ENCODE data around the gene CCDC78.
"Not testable (repeated sequence)": the region's sequence is repeated elsewhere in the genome, so short reads cannot be mapped to it uniquely, and the experiment has no call there.

CCDC78 gene

GRCh38 chr16:717450-718245, 8.6 kb downstream of the CCDC78 start:
- Histone ChIP-seq H3K4me3 (ENCODE audit: insufficient read depth, low read depth, low read length, poor library complexity, severe bottlenecking) (no peak overlapping the region), H3K27ac (ENCODE audit: insufficient read depth, low read length, poor library complexity, severe bottlenecking) (no peak overlapping the region), H3K9me3 (ENCODE audit: control insufficient read depth, low read length) (no peaks in the 10 kb centered on the region), H3K36me3 (ENCODE audit: control insufficient read depth, insufficient read depth, low read length) (no peaks in the 10 kb centered on the region), H3K27me3 (replicated peaks; ENCODE audit: control insufficient read depth, insufficient read depth, low read length, poor library complexity, severe bottlenecking) (no peaks in the 10 kb centered on the region), H3K4me1 (ENCODE audit: control insufficient read depth, insufficient read depth, low read length, poor library complexity, severe bottlenecking) (peaks cover 33% of the 10 kb centered on the region)
- no peak for DNase-seq

- no peaks in the 10 kb centered on the region for H3K9me3 ChIP-seq (ENCODE audit: control insufficient read depth, low read length)
- no peak overlapping the region for H3K27ac ChIP-seq (ENCODE audit: insufficient read depth, low read length, poor library complexity, severe bottlenecking)
- no peaks in the 10 kb centered on the region for H3K27me3 ChIP-seq (replicated peaks; ENCODE audit: control insufficient read depth, insufficient read depth, low read length, poor library complexity, severe bottlenecking)
- H3K4me1 ChIP-seq (ENCODE audit: control insufficient read depth, insufficient read depth, low read length, poor library complexity, severe bottlenecking) = peaks cover 30% of the 10 kb centered on the region
- H3K4me3 ChIP-seq (ENCODE audit: insufficient read depth, low read depth, low read length, poor library complexity, severe bottlenecking) = no peak overlapping the region
- no peak for DNase-seq
- no peaks in the 10 kb centered on the region for H3K36me3 ChIP-seq (ENCODE audit: control insufficient read depth, insufficient read depth, low read length)
These were observed 9.4 kb downstream of the CCDC78 start for GRCh38 chr16:716768-717325.

- DNase-seq = no peak
- no peaks in the 10 kb centered on the region for H3K36me3 ChIP-seq (ENCODE audit: control insufficient read depth, insufficient read depth, low read length)
- no peaks in the 10 kb centered on the region for H3K9me3 ChIP-seq (ENCODE audit: control insufficient read depth, low read length)
- H3K4me3 ChIP-seq (ENCODE audit: insufficient read depth, low read depth, low read length, poor library complexity, severe bottlenecking) = no peak overlapping the region
- H3K27ac ChIP-seq (ENCODE audit: insufficient read depth, low read length, poor library complexity, severe bottlenecking) = no peak overlapping the region
- H3K27me3 ChIP-seq (replicated peaks; ENCODE audit: control insufficient read depth, insufficient read depth, low read length, poor library complexity, severe bottlenecking) = peaks cover 5% of the 10 kb centered on the region
- peaks cover 23% of the 10 kb centered on the region for H3K4me1 ChIP-seq (ENCODE audit: control insufficient read depth, insufficient read depth, low read length, poor library complexity, severe bottlenecking)
These were observed 10.1 kb downstream of the CCDC78 start for GRCh38 chr16:716200-716568.

GRCh38 chr16:715477-716199, 10.6 kb downstream of the CCDC78 start:
- Histone ChIP-seq H3K27ac (ENCODE audit: insufficient read depth, low read length, poor library complexity, severe bottlenecking) (no peak overlapping the region), H3K9me3 (ENCODE audit: control insufficient read depth, low read length) (no peaks in the 10 kb centered on the region), H3K4me3 (ENCODE audit: insufficient read depth, low read depth, low read length, poor library complexity, severe bottlenecking) (peak overlapping the region; percentile 53), H3K36me3 (ENCODE audit: control insufficient read depth, insufficient read depth, low read length) (no peaks in the 10 kb centered on the region), H3K4me1 (ENCODE audit: control insufficient read depth, insufficient read depth, low read length, poor library complexity, severe bottlenecking) (peaks cover 18% of the 10 kb centered on the region), H3K27me3 (replicated peaks; ENCODE audit: control insufficient read depth, insufficient read depth, low read length, poor library complexity, severe bottlenecking) (peaks cover 10% of the 10 kb centered on the region)
- DNase-seq = no peak

- Histone ChIP-seq H3K9me3 (ENCODE audit: control insufficient read depth, low read length) (no peaks in the 10 kb centered on the region), H3K27ac (ENCODE audit: insufficient read depth, low read length, poor library complexity, severe bottlenecking) (no peak within 1 kb of the TSS), H3K27me3 (replicated peaks; ENCODE audit: control insufficient read depth, insufficient read depth, low read length, poor library complexity, severe bottlenecking) (peaks cover 18% of the 10 kb centered on the region), H3K4me3 (ENCODE audit: insufficient read depth, low read depth, low read length, poor library complexity, severe bottlenecking) (peak within 1 kb of the TSS; percentile 53), H3K4me1 (ENCODE audit: control insufficient read depth, insufficient read depth, low read length, poor library complexity, severe bottlenecking) (peaks cover 11% of the 10 kb centered on the region), H3K36me3 (ENCODE audit: control insufficient read depth, insufficient read depth, low read length) (no peaks in the 10 kb centered on the region)
- peak; percentile 75 to 84 (median 77) for DNase-seq
These were observed 11.4 kb downstream of the CCDC78 start, which contains the start of gene METRN for GRCh38 chr16:714558-715476. Gene METRN, plus strand, starts transcription at chr16:715118. Its CDS starts 172 bp downstream, at chr16:715290.

- no peak overlapping the region for H3K4me3 ChIP-seq (ENCODE audit: insufficient read depth, low read depth, low read length, poor library complexity, severe bottlenecking)
- H3K9me3 ChIP-seq (ENCODE audit: control insufficient read depth, low read length) = no peaks in the 10 kb centered on the region
- H3K36me3 ChIP-seq (ENCODE audit: control insufficient read depth, insufficient read depth, low read length) = no peaks in the 10 kb centered on the region
- H3K4me1 ChIP-seq (ENCODE audit: control insufficient read depth, insufficient read depth, low read length, poor library complexity, severe bottlenecking) = peaks cover 11% of the 10 kb centered on the region
- no peak overlapping the region for H3K27ac ChIP-seq (ENCODE audit: insufficient read depth, low read length, poor library complexity, severe bottlenecking)
- H3K27me3 ChIP-seq (replicated peaks; ENCODE audit: control insufficient read depth, insufficient read depth, low read length, poor library complexity, severe bottlenecking) = peaks cover 25% of the 10 kb centered on the region
- DNase-seq = no peak
These were observed 12.2 kb downstream of the CCDC78 start for GRCh38 chr16:714079-714478.

- not testable (repeated sequence) for H3K27ac ChIP-seq (ENCODE audit: insufficient read depth, low read length, poor library complexity, severe bottlenecking); DNase-seq; H3K9me3 ChIP-seq (ENCODE audit: control insufficient read depth, low read length); H3K4me3 ChIP-seq (ENCODE audit: insufficient read depth, low read depth, low read length, poor library complexity, severe bottlenecking); H3K36me3 ChIP-seq (ENCODE audit: control insufficient read depth, insufficient read depth, low read length)
- Histone ChIP-seq H3K4me1 (ENCODE audit: control insufficient read depth, insufficient read depth, low read length, poor library complexity, severe bottlenecking) (peaks cover 11% of the 10 kb centered on the region), H3K27me3 (replicated peaks; ENCODE audit: control insufficient read depth, insufficient read depth, low read length, poor library complexity, severe bottlenecking) (peaks cover 30% of the 10 kb centered on the region)
These were observed 13.4 kb downstream of the CCDC78 start for GRCh38 chr16:712740-713250.

- Histone ChIP-seq H3K4me3 (ENCODE audit: insufficient read depth, low read depth, low read length, poor library complexity, severe bottlenecking) (no peak overlapping the region), H3K9me3 (ENCODE audit: control insufficient read depth, low read length) (no peaks in the 10 kb centered on the region), H3K27me3 (replicated peaks; ENCODE audit: control insufficient read depth, insufficient read depth, low read length, poor library complexity, severe bottlenecking) (peaks cover 35% of the 10 kb centered on the region), H3K27ac (ENCODE audit: insufficient read depth, low read length, poor library complexity, severe bottlenecking) (no peak overlapping the region), H3K4me1 (ENCODE audit: control insufficient read depth, insufficient read depth, low read length, poor library complexity, severe bottlenecking) (peaks cover 11% of the 10 kb centered on the region), H3K36me3 (ENCODE audit: control insufficient read depth, insufficient read depth, low read length) (no peaks in the 10 kb centered on the region)
- peak; percentile 58 to 68 (median 67) for DNase-seq
These were observed 14.5 kb downstream of the CCDC78 start for GRCh38 chr16:711548-712320.

GRCh38 chr16:711084-711483, 15.2 kb downstream of the CCDC78 start:
- Histone ChIP-seq H3K36me3 (ENCODE audit: control insufficient read depth, insufficient read depth, low read length) (no peaks in the 10 kb centered on the region), H3K4me1 (ENCODE audit: control insufficient read depth, insufficient read depth, low read length, poor library complexity, severe bottlenecking) (peaks cover 17% of the 10 kb centered on the region)

More at GRCh38 chr16:711084-711483, 15.2 kb downstream of the CCDC78 start:
- Histone ChIP-seq H3K27ac (ENCODE audit: insufficient read depth, low read length, poor library complexity, severe bottlenecking) (no peak overlapping the region), H3K9me3 (ENCODE audit: control insufficient read depth, low read length) (no peaks in the 10 kb centered on the region), H3K27me3 (replicated peaks; ENCODE audit: control insufficient read depth, insufficient read depth, low read length, poor library complexity, severe bottlenecking) (peaks cover 42% of the 10 kb centered on the region), H3K4me3 (ENCODE audit: insufficient read depth, low read depth, low read length, poor library complexity, severe bottlenecking) (no peak overlapping the region)
- no peak for DNase-seq

All from effector memory CD4-positive, alpha-beta T cell (primary cell).